Measurements from ENCODE around the gene CRAMP1. TPM values are rescaled to one million over a fixed set of nuclear protein-coding genes. Genes with fewer than 3 reads are reported as not detected.

Gene CRAMP1
- total RNA-seq, 1 donor from 2014 or later: 31.4 TPM

DNA sequence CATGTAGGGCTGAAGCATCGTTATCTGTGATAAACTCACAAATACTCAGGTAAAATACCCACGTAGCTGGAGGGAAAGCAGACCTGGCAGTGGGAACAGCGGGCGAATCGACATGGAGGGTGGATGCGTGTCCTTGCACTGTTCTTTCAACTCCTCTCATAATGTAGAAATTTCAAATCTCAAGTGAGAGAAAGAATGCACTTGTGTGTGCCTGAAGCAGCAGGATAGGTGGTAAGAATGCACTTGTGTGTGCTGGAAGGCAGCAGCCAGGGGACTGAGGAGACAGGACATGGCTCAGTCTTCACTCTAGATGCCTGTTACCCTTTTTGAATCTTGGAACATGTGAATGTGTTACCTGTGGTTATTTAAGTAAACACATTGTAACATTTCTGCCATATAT lies 10.7 kb upstream of the CRAMP1 start:
- DNase-seq (ENCODE audit: low spot score): no peak

DNA sequence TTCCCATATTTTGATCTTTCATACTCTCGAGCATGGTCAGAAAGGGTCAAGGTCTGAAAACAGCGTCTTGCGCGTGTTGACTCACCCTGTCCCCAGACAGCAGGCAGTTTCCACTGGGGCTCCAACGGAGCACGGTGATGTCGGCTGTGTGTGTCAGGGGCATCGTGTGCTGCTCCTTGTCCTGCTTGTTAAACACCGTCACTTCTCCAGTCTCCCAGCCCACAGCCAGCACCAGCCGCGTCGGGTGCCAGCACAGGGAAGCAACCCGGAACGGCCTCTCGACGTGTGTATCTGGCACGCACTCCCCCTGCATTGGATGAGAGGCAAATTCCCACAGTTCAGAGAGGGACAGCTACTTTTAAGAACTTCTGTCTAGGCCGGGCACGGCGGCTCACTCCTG lies 9.9 kb upstream of the CRAMP1 start:
- no peak for DNase-seq (ENCODE audit: low spot score)

DNA sequence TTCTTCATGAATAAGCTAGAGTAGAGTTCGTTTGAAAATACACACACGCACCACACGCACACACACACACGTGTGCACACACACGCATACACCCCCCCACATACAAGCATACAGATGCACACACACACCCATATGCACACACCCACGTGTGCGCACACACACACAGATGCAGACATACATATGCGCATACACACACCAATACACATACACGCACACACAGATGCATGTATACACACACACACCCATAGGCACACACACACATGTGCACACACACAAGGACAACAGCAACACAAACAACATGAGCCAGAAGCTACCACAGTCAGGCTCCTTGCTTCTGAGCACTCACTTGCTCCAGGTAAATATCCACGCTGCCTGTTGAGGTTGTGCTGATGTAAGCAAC lies 5.4 kb upstream of the CRAMP1 start:
- DNase-seq (ENCODE audit: low spot score): no peak

DNA sequence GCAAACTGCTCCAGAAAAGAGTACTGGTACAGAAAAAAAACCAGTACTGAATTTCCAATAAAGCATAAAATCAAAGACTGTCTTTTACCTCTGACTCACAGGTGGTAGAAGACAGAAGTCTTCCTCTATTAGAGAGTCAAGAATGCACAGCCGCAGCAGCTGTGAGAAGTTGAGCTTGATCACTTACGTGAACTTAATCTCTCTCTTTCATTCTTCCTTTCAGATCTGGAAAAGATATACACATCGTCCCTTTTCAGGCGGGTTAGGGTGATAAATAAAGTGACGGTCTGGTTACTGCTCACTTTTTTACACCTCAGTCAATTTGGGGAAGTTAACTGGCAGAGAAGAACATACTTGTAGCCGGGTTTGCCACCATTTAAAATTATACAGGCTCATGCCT lies 4.2 kb upstream of the CRAMP1 start:
- no peak for DNase-seq (ENCODE audit: low spot score)

DNA sequence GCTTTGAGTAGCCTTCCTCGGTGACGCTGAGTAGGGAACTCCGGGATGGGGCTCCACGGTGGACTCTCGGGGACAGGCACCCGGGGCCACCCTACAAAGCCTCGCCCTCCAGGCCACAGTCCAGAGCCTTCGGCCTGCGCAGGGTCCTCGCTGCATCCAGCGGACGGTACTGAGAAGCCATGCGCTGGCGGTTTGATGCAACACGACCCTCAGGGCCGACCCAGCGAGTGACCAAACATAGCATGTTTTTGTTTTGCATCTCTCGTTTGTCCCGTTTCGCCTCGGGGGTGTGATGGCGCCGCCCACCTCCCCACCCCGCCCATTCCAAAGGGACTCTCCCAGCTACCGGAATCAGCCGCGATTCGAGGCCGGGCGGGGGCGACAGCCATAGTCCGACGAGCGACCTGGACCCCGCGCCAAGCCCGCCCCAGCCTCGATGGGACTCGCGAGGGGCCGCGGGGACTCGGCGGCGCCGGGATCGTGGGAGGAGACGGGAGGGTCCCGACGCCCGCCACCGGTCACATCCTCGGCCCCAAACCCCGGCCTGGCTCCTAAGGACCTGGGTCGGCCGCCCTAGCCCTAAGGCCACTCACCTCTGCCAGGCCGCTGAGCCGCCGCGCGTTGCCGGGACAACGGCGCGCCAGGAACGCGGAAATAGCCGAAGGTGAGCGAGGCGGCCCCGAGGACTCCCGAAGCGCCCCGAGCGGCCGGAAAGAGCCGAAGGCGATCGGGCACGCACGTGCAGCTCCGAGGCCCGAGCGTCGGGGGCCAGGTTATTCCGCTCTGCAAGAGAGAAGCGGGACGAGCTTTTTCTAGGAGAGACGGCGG lies 1.9 kb upstream of the CRAMP1 start:
- peak; percentile 89 for DNase-seq (ENCODE audit: low spot score)

DNA sequence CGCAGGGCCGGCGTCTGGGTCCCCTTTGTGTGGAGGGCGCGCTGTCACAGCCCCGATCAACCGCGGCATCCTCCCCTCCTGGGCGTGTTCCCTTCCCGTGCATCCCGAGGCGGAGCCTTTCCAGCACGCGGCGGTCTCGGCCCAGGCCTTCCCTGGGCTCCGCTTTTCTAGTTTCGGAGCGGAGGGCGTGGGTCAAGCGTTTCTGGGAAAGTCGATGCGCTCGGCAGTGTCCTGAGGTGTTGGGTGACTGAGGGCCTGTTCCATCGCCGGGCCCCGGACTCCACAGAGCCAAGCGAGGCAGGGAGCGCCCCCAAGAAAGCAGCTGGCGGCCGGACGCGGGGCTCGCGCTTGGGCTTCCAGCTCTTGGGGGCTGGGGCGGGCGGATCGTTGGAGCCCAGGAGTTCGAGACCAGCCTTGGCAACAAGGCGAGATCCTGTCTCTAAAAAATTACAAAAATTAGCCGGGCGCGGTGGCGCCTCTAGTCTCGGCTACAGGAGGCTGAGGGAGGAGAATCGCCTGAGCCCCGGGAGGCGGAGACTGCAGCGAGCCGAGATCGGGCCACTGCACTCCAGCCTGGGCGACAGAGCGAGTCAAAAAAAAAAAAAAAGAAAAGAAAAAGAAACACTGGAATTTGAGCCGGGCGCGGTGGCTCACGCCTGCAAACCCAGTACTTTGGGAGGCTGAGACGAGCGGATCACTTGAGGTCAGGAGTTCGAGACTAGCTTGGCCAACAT lies 1.1 kb upstream of the CRAMP1 start:
- DNase-seq (ENCODE audit: low spot score): no peak

DNA sequence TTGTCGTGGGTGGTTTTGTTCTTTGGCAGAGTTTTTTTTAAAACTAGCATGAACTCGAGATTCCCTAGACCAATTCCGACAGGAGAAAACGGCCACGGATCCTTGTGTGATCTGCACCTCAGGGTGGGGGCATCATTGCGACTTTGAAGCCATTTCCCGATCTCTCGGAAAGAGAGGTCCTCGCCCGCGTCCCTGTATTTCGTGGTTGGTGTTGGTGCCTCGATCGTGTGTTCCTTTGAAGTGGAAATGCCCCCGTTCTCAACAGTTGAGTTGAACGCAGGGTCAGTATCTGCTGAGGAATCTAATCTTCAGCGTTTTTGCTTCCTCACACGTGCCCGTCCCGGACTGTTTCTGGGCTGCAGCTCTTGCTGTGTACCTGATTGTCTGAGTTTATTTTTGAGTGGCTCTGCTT lies 1.1 kb downstream of the CRAMP1 start:
- DNase-seq (ENCODE audit: low spot score): no peak

DNA sequence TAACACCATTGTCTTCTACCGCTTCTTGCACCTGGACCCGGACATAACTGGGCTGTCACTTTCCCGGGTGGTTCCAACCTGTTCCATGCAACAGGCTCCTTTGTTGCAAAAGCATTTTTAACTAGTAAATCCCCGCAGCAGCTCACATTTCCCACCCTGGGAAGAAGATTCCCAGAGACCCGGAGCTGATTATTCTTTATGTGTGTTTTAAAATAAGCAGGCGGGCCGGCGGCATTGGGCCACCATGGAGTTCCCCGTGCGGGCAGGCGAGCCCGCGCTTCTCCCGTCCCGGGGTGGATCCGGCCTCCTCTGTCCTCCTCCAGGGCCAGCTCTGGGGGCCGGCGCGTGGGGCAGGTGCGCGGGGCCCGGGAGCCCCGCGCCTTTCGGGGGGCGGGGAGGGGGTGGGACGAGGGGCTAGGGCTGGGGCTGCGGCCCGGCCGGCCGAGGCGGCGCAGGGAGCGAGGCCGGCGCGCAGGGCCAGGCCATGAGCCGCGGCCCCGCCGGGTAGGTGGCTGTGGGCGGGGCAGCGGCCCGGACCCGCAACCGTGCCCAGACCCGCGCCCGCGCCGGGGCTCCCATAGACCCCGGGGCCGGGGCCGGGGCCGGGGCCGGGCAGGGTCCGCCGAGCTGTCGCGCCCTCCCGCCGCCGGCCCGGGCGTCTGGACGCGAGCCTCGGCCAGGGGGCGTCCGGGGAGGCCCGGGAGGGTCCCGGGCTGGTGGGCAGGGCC lies 1.7 kb downstream of the CRAMP1 start:
- no peak for DNase-seq (ENCODE audit: low spot score)

DNA sequence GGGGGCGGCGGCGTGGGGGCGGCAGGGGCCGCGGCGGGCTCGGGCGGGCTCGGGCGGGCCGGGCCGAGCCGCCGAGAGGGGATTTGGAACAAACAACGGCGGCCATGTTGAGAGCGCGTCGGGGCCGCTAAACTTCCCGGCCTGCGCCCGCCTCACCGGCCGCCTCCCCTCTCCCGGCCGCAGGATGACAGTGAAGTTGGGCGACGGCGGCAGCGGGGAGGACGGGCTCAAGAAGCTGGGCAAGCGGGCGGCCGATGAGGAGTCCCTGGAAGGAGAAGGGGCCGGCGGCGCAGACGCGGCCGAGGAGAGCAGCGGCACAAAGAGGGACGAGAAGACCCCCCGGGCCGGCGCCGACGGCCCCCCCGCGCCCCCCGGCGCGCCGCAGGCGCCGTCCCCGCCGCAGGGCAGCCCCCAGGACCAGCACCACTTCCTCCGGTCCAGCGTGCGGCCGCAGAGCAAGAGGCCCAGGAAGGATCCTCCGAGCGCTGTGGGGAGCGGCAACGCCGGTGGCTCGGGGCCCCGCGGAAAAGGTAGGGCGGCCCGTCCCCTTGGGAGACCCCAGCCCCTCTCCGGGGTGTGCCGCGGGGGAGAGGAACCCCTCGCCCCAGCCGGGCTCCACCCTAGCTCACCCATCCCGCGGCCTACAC lies 2.4 kb downstream of the CRAMP1 start:
- no peak for DNase-seq (ENCODE audit: low spot score)

DNA sequence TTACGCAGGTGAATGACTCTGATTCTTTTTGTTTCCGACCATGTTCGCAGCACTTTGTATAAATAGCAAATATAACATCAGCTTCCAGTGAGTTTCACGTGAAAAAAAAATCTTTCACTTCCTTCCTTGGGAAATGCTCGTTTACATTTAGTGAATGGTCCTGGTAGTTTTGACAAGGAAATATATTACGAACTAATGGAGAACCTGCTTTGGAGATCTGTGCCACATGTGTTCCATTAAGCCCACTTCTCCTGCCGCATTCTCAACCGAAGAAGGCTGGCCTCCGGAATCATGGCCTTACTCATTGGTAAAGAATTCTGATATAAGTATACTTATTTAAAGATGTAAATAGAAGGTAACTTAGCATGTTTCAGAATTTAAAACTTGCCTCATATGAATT lies 3.6 kb downstream of the CRAMP1 start:
- DNase-seq (ENCODE audit: low spot score): no peak

DNA sequence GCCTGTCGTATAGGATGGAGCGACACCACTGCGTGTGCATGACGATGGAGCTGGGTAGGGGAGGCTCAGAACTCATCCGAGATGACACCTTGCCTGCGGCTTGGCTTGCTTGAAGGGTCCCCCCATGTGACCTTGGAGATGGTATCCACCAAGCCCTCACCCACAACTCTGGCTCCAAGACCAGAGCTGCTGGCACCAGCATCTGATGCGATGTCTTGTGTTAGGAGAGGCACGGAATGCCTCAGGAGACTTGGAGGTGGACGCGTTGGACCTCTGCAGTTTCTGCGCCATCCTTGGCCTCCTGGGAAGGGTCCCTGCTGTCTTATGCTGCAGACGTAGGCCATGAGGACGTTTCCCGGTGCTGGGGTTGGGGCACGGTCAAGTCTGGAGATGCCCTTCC lies 7.8 kb downstream of the CRAMP1 start:
- DNase-seq (ENCODE audit: low spot score): no peak

DNA sequence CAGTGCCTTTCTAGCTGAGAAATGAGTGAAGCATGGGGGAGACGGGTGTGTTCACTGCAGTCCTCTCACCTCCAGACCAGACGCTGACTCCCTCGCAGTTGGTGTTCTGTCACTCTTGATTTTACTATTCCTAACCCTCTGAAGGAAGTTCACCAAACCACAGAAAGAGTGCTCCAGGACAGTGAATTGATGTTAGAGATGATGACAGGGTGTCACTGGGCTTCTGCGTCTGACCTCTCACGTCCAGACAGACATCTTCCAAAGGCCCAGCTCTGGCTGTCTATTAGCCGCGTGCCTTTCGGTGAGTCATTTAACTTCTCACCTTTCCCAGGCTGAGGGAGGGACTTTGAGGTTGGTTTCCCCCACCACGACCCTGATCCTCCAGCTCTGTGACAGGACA lies 8.2 kb downstream of the CRAMP1 start:
- DNase-seq (ENCODE audit: low spot score): no peak

DNA sequence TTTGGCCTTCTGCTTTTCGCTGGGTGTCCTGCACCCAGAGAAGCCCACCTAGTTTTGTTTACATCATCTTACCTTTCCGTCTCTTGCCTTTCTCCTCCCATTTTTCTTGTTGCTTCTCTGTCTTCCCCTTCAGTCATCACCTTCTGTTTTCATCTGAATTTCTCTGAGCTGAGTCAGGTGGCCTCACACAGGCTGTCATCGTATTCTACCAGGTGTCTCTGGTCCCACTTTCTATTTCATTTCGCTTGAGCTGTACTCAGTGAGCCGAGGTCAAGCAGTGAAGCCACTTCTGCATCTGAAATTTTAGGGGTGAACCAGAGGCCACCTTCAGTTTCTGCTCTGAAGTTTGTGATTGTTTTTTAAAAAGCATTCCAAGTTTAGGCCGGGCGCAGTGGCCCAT lies 9.7 kb downstream of the CRAMP1 start:
- DNase-seq (ENCODE audit: low spot score): no peak

DNA sequence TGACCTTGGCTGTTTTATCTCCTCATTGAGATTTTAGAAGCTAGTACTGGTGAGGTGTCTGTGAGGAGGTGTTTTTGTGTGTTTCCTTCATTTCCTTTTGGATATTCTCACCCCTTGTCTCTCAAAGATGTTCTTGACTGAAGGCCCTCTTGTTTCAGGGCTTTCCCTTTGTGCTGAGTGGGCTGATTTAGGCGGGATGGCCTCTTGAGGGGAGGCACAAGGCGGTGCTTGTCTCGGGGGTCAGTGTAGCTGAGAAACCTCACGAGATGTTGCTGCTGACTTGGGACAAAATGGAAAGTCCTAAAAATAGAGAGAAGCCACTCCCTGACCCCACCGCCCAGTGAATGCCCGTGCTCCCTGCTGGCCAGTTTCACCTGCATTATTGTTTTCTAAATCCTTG lies 14.2 kb downstream of the CRAMP1 start:
- DNase-seq (ENCODE audit: low spot score): no peak

DNA sequence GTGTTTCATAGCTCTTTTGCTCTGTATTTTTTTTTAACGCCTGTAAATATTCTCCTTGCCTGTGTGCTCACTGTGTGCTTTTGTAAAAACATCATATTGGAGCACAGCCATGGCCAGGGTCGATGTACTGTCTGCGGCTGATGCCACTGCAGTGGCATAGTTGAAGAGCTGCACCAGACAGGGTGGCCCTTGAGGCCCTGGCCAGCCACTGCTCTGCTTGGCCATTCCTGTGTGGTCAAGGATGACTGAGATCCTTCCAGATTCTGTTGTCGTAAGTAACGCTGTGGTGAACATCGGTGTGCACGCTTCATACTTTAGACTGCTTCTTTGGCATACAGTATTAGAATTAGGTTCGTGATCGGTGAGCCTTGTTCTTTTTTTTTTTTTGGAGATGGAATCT lies 14.6 kb downstream of the CRAMP1 start:
- DNase-seq (ENCODE audit: low spot score): no peak

DNA sequence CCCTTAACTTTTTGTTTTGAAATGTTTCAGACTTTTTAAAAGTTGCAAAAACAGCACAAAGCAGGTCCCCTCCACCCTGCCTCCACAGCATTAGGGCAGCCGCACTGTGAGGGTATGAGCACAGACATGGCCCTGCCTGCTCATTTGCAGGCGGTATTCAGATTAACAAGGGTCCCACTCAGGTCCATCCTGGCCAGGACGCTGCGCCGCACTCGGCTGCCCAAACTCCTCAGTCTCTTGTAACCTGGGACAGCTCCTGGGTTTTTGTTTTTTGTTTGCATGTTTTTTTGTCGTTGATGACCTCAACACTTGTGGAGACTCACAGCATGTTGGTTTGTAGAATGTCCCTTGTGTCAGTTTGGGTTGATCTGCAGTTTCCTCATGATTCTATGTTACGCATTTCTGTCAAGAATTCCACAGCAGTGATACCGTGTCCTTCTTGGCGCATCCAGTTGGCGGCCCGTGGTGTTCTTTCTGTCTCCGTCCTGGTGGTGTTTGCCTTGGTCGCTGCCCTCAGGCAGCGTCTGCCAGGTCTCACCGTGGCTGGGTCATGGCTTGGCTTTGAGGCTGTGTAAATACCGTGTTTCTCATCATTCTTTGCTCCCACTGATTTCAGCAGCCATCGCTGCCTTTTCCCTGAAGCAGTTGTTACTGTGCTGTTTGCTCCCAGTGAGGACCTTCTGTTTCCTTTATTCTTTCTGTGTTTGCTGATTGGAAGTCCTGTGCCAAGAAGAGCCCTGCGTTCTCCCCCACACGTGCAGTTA lies 18.5 kb downstream of the CRAMP1 start:
- no peak for DNase-seq (ENCODE audit: low spot score)

DNA sequence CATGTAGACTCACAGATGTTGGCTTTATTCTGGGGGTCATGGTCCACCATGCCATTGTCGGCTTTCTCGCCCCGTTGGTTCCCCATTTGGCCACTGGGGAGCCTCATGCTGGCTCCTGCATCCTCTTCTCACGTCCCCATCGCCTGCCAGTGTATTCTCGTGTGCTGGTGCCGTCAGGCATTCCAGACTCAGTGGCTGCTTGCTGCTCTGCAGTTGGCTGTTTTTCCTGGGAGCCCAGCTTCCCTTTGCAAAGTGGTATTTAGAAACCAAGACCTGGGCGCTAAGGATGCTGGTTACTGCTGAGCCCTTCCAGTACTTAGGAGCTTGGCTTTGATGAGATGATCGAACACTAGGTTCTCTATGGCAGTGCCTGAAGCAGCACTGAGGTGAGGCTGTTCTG lies 19.1 kb downstream of the CRAMP1 start:
- DNase-seq (ENCODE audit: low spot score): no peak

DNA sequence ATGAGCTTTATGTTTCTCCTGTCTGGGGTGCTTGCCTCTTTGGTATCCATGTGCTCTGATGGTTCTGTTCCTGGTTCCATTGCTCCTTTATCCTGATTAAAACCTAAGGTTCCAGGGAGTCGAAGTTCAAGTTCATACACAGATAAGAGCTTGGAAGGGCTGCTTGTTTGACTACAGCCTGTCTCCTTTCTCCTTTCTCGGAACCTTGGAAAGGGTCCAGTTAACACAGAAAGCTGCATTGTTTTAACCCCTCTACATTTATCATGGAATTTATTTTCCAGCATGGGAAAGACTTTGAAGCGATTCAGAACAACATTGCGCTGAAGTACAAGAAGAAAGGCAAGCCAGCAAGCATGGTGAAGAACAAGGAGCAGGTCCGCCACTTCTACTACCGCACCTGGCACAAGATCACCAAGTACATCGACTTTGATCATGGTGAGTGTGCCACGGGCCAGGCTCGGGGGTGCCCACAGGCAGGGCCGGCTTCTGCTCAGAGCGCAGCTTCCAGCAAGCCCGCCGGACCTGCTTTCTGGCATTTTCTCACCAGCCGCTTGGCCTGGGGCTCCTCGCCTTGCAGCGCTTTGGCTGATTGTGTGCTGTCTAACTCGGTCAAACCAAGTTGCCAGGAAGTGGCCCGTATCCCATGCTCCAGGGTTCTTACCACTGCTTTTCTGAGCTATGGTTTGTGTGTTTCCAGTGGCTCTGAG lies 19.9 kb downstream of the CRAMP1 start:
- no peak for DNase-seq (ENCODE audit: low spot score)

DNA sequence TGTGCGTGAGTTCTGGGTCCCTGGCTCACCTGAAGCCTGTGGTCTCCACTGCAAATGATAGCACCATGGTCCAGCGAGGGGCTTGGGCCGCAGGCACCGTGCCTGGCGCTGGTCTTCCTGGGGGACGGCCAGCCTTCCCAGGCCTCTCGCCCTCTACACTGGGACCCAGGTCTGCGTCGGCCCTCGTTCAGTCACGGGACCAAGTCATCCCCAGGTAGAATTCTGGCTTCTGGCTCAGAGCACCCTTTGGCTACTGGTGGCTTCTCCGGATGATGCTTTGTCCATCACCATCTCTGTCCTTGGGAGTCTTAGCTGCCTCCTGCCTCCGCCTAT lies 20.4 kb downstream of the CRAMP1 start:
- no peak for DNase-seq (ENCODE audit: low spot score)

DNA sequence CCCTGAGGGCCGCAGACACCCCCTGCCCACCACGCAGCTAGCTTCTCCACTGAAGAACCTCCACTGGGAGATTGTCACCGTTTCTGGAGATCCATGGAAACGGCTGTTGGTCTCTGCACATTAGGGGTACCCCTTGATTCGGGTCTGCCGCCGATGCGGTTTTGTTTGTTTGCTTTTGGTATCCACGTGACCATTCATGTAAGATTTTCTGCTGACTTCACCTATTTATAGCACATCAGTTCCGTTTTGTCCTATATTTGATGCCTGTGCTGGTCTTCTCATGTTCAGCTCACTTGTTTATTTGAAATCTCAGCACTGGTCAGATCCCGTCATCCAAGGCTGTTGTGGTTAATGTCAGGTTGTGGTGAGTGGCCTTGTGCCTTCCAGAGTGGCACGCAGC lies 21.1 kb downstream of the CRAMP1 start:
- DNase-seq (ENCODE audit: low spot score): no peak

DNA sequence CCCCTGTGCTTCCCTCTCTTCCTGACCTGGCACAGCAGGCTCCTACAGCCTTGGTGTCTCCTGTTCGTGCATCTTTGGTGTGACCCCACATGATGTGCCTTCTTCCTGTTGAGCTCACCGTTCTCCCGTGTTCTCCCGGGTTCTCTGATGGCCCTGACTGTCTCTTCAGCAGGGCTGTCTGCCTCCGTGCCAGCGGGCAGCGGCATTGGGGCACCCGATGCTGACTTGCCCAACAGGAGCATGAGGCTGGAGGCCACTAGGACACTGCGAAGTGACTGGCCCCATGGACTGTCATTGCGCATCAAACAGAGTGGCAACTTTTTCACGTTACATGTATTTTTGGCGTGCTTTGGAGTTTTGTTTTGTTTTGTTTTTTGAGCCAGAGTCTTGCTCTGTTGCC lies 22.4 kb downstream of the CRAMP1 start:
- no peak for DNase-seq (ENCODE audit: low spot score)
